Measurements from ENCODE around the gene CTAGE8.
"Not testable (repeated sequence)": the region's sequence is repeated elsewhere in the genome, so short reads cannot be mapped to it uniquely, and the experiment has no call there.

GRCh38 chr7:144275281-144275680 lies 6.2 kb upstream of the CTAGE8 start:
- TF ChIP-seq CTCF (IDR thresholded peaks at IDR 0.05; ENCODE audit: low read depth, low read length); EZH2phosphoT487 (IDR thresholded peaks at IDR 0.05; ENCODE audit: low read depth): not testable (repeated sequence)
